Stimulated activated naive CD8-positive, alpha-beta T cell treated with anti-CD3 and anti-CD28 coated beads, Interleukin-15, amount 100 ng/mL, for 72 hours (primary cell): ENCODE results near the gene DSCAML1.
A peak's percentile ranks its signal among the peaks of the same experiment; 100 is the strongest.

Experiments used
- ATAC-seq: fragments of 150-1000 bp; cut with Tn5 transposase; 2 replicates; pipeline ENCODE4 v1.10.0; 2021; ENCODE audit warnings: mild to moderate bottlenecking, moderate library complexity
- DNase-seq, 2 donors: peaks; one replicate each; pipeline ENCODE4 v3.0.0; 2021 to 2022
- H3K27ac Mint-ChIP-seq, 2 donors: one replicate each; pipeline ENCODE4 v1.8.0; 2022; ENCODE audit warnings: mild to moderate bottlenecking in 2 of 2, mixed read lengths in 2 of 2, moderate library complexity in 2 of 2
- H3K27me3 Mint-ChIP-seq: one replicate; pipeline ENCODE4 v1.8.0; 2022; ENCODE audit warnings: mixed read lengths
- H3K4me1 Mint-ChIP-seq: one replicate; pipeline ENCODE4 v1.8.0; 2022; ENCODE audit warnings: mild to moderate bottlenecking, mixed read lengths
- H3K4me3 Mint-ChIP-seq, 2 donors: one replicate each; pipeline ENCODE4 v1.8.0; 2022; ENCODE audit warnings: mild to moderate bottlenecking in 2 of 2, mixed read lengths in 2 of 2, moderate library complexity in 1 of 2
- H3K9me3 Mint-ChIP-seq, 2 donors: one replicate each; pipeline ENCODE4 v1.8.0; 2022; ENCODE audit warnings: mixed read lengths in 2 of 2

DSCAML1 gene

GRCh38 chr11:117552626-117553025 lies 244.4 kb downstream of the DSCAML1 start:
- no peak overlapping the region for H3K4me3 Mint-ChIP-seq
- H3K27ac Mint-ChIP-seq = no peak overlapping the region
- ATAC-seq (no peak), DNase-seq (no peak)
- no peaks in the 10 kb centered on the region for H3K4me1 Mint-ChIP-seq
- peaks cover 12% of the 10 kb centered on the region for H3K27me3 Mint-ChIP-seq
- H3K9me3 Mint-ChIP-seq = no peaks in the 10 kb centered on the region

- no peaks in the 10 kb centered on the region for H3K9me3 Mint-ChIP-seq
- no peak overlapping the region for H3K27ac Mint-ChIP-seq
- H3K27me3 Mint-ChIP-seq = peaks cover 12% of the 10 kb centered on the region
- no peaks in the 10 kb centered on the region for H3K4me1 Mint-ChIP-seq
- H3K4me3 Mint-ChIP-seq = no peak overlapping the region
- ATAC-seq (no peak), DNase-seq (no peak)
These were observed 245.2 kb downstream of the DSCAML1 start for GRCh38 chr11:117551761-117552343.

- DNase-seq (no peak), ATAC-seq (no peak)
- H3K4me3 Mint-ChIP-seq = no peak overlapping the region
- no peaks in the 10 kb centered on the region for H3K9me3 Mint-ChIP-seq
- H3K4me1 Mint-ChIP-seq = no peaks in the 10 kb centered on the region
- H3K27me3 Mint-ChIP-seq = peaks cover 12% of the 10 kb centered on the region
- H3K27ac Mint-ChIP-seq = no peak overlapping the region
These were observed 246.6 kb downstream of the DSCAML1 start for GRCh38 chr11:117550466-117550865.

GRCh38 chr11:117549417-117549816 lies 247.6 kb downstream of the DSCAML1 start:
- no peaks in the 10 kb centered on the region for H3K4me1 Mint-ChIP-seq
- no peak overlapping the region for H3K4me3 Mint-ChIP-seq
- DNase-seq (no peak), ATAC-seq (no peak)
- no peak overlapping the region for H3K27ac Mint-ChIP-seq
- peaks cover 12% of the 10 kb centered on the region for H3K27me3 Mint-ChIP-seq
- H3K9me3 Mint-ChIP-seq = no peaks in the 10 kb centered on the region

- no peak for DNase-seq
- ATAC-seq = no peak
- Mint-ChIP-seq H3K9me3 (no peaks in the 10 kb centered on the region), H3K4me1 (no peaks in the 10 kb centered on the region), H3K27me3 (peaks cover 12% of the 10 kb centered on the region), H3K4me3 (no peak overlapping the region), H3K27ac (no peak overlapping the region)
These were observed 248.1 kb downstream of the DSCAML1 start for GRCh38 chr11:117548876-117549275.

GRCh38 chr11:117547946-117548345 lies 249.1 kb downstream of the DSCAML1 start:
- H3K4me3 Mint-ChIP-seq = no peak overlapping the region
- ATAC-seq (no peak), DNase-seq (no peak)
- H3K27me3 Mint-ChIP-seq = peaks cover 12% of the 10 kb centered on the region
- no peaks in the 10 kb centered on the region for H3K4me1 Mint-ChIP-seq
- peak overlapping the region in 1 of 2 donors; percentile 89 for H3K27ac Mint-ChIP-seq
- no peaks in the 10 kb centered on the region for H3K9me3 Mint-ChIP-seq

- DNase-seq (no peak), ATAC-seq (peak; percentile 7)
- no peaks in the 10 kb centered on the region for H3K9me3 Mint-ChIP-seq
- H3K27ac Mint-ChIP-seq = no peak overlapping the region
- no peak overlapping the region for H3K4me3 Mint-ChIP-seq
- peaks cover 12% of the 10 kb centered on the region for H3K27me3 Mint-ChIP-seq
- H3K4me1 Mint-ChIP-seq = no peaks in the 10 kb centered on the region
These were observed 249.7 kb downstream of the DSCAML1 start for GRCh38 chr11:117547195-117547850.

- DNase-seq (no peak), ATAC-seq (no peak)
- Mint-ChIP-seq H3K27ac (no peak overlapping the region), H3K4me1 (no peaks in the 10 kb centered on the region), H3K9me3 (no peaks in the 10 kb centered on the region), H3K27me3 (peaks cover 9% of the 10 kb centered on the region), H3K4me3 (no peak overlapping the region)
These were observed 250.4 kb downstream of the DSCAML1 start for GRCh38 chr11:117546431-117547194.

GRCh38 chr11:117545706-117546105 lies 251.3 kb downstream of the DSCAML1 start:
- Mint-ChIP-seq H3K27me3 (peaks cover under 1% of the 10 kb centered on the region), H3K27ac (peak overlapping the region in 1 of 2 donors; percentile 96), H3K9me3 (no peaks in the 10 kb centered on the region), H3K4me1 (no peaks in the 10 kb centered on the region), H3K4me3 (no peak overlapping the region)
- ATAC-seq (no peak), DNase-seq (no peak)

- ATAC-seq = no peak
- Mint-ChIP-seq H3K9me3 (no peaks in the 10 kb centered on the region), H3K27ac (no peak overlapping the region), H3K4me1 (no peaks in the 10 kb centered on the region), H3K4me3 (no peak overlapping the region), H3K27me3 (no peaks in the 10 kb centered on the region)
- DNase-seq = no peak
These were observed 252.8 kb downstream of the DSCAML1 start for GRCh38 chr11:117544130-117544800.

GRCh38 chr11:117541211-117541610 lies 255.8 kb downstream of the DSCAML1 start:
- DNase-seq (no peak), ATAC-seq (no peak)
- peaks cover 12% of the 10 kb centered on the region for H3K27me3 Mint-ChIP-seq
- no peaks in the 10 kb centered on the region for H3K4me1 Mint-ChIP-seq
- H3K4me3 Mint-ChIP-seq = no peak overlapping the region
- no peaks in the 10 kb centered on the region for H3K9me3 Mint-ChIP-seq
- H3K27ac Mint-ChIP-seq = peak overlapping the region in 1 of 2 donors; percentile 3

- no peak overlapping the region for H3K27ac Mint-ChIP-seq
- no peaks in the 10 kb centered on the region for H3K4me1 Mint-ChIP-seq
- ATAC-seq = no peak
- H3K9me3 Mint-ChIP-seq = no peaks in the 10 kb centered on the region
- H3K4me3 Mint-ChIP-seq = no peak overlapping the region
- no peak for DNase-seq
- peaks cover 27% of the 10 kb centered on the region for H3K27me3 Mint-ChIP-seq
These were observed 258.5 kb downstream of the DSCAML1 start for GRCh38 chr11:117538263-117539135.

GRCh38 chr11:117535850-117536411 lies 261.1 kb downstream of the DSCAML1 start:
- ATAC-seq = no peak
- H3K27ac Mint-ChIP-seq = no peak overlapping the region
- H3K27me3 Mint-ChIP-seq = peaks cover 27% of the 10 kb centered on the region
- no peaks in the 10 kb centered on the region for H3K9me3 Mint-ChIP-seq
- H3K4me3 Mint-ChIP-seq = no peak overlapping the region
- DNase-seq = no peak
- no peaks in the 10 kb centered on the region for H3K4me1 Mint-ChIP-seq

- DNase-seq = no peak
- ATAC-seq = no peak
- Mint-ChIP-seq H3K27me3 (peaks cover 28% of the 10 kb centered on the region), H3K4me1 (no peaks in the 10 kb centered on the region), H3K4me3 (no peak overlapping the region), H3K9me3 (no peaks in the 10 kb centered on the region), H3K27ac (no peak overlapping the region)
These were observed 261.7 kb downstream of the DSCAML1 start for GRCh38 chr11:117535201-117535849.
